GM12892 (cell line): Measurements from ENCODE around the gene NUDT1.

Experiments used
- POLR2A ChIP-seq: IDR thresholded peaks from 2 replicates; pipeline ENCODE4 v1.6.1; 2011; ENCODE audit warnings: low read depth, low read length, control low read depth
- POLR2AphosphoS5 ChIP-seq: IDR thresholded peaks from 2 replicates; pipeline ENCODE4 v1.6.1; 2011; ENCODE audit warnings: low read depth, low read length, control low read depth
- TAF1 ChIP-seq: IDR thresholded peaks from 2 replicates; pipeline ENCODE4 v1.6.1; 2011; ENCODE audit warnings: low read depth, mild to moderate bottlenecking, control low read depth, low read length, borderline replicate concordance

- TF ChIP-seq POLR2A: no peak
- no peak for TF ChIP-seq TAF1
- TF ChIP-seq POLR2AphosphoS5: no peak
Measured at GRCh38 chr7:2270495-2270894, 28.5 kb downstream of the NUDT1 start.
